ENCODE data around the gene CDCA8. TPM values are rescaled to one million over a fixed set of nuclear protein-coding genes. Genes with fewer than 3 reads are reported as not detected.

CDCA8 gene
- total RNA-seq, 4 donors from 2014 or later = 2.7 to 6.2 (median 4.4) TPM

GRCh38 chr1:37652976-37653375 is 39.3 kb upstream of the CDCA8 start:
- Histone ChIP-seq H3K27me3 (peaks cover 10% of the 10 kb centered on the region), H3K9me3 (no peaks in the 10 kb centered on the region), H3K4me1 (no peaks in the 10 kb centered on the region), H3K27ac (no peak overlapping the region), H3K36me3 (no peaks in the 10 kb centered on the region), H3K4me3 (no peak overlapping the region)
- DNase-seq (ENCODE audit: low spot score in 2 of 2) = no peak
- TF ChIP-seq EP300 (IDR thresholded peaks at IDR 0.05) = no peak
- TF ChIP-seq POLR2AphosphoS5 (IDR thresholded peaks at IDR 0.05) = no peak
- no peak for TF ChIP-seq POLR2A (IDR thresholded peaks at IDR 0.05)
- TF ChIP-seq, protein P1, sequence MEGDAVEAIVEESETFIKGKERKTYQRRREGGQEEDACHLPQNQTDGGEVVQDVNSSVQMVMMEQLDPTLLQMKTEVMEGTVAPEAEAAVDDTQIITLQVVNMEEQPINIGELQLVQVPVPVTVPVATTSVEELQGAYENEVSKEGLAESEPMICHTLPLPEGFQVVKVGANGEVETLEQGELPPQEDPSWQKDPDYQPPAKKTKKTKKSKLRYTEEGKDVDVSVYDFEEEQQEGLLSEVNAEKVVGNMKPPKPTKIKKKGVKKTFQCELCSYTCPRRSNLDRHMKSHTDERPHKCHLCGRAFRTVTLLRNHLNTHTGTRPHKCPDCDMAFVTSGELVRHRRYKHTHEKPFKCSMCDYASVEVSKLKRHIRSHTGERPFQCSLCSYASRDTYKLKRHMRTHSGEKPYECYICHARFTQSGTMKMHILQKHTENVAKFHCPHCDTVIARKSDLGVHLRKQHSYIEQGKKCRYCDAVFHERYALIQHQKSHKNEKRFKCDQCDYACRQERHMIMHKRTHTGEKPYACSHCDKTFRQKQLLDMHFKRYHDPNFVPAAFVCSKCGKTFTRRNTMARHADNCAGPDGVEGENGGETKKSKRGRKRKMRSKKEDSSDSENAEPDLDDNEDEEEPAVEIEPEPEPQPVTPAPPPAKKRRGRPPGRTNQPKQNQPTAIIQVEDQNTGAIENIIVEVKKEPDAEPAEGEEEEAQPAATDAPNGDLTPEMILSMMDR (IDR thresholded peaks at IDR 0.05) = no peak
- 100% methylated on average over 2 of the region's 2 CpGs for WGBS

DNA sequence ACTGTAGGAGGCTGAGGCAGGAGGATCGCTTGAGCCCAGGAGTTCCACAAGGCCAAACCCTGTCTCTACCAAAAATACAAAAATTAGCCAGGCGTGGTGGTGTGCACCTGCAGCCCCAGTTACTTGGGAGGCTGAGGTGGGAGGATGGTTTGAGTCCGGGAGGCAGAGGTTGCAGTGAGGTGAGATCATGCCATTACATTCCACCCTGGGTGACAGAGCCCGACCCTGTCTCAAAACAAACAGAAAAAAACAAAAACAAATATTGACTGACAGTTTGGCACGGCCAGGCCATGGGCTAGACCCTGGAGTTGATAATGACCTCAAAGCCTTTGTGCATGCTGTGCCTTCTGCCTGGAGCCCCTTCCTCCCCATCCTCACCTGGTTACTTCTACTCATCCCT is 38.4 kb upstream of the CDCA8 start:
- H3K4me3 ChIP-seq = no peak overlapping the region
- no peaks in the 10 kb centered on the region for H3K4me1 ChIP-seq
- H3K27me3 ChIP-seq = peaks cover 12% of the 10 kb centered on the region
- 78% methylated on average over 5 of the region's 5 CpGs for WGBS
- DNase-seq (ENCODE audit: low spot score in 2 of 2) = no peak
- H3K9me3 ChIP-seq = no peaks in the 10 kb centered on the region
- no peak overlapping the region for H3K27ac ChIP-seq
- TF ChIP-seq, protein P1 (IDR thresholded peaks at IDR 0.05) = no peak
- TF ChIP-seq POLR2AphosphoS5 (IDR thresholded peaks at IDR 0.05) (no peak), EP300 (IDR thresholded peaks at IDR 0.05) (no peak), POLR2A (IDR thresholded peaks at IDR 0.05) (no peak)
- no peaks in the 10 kb centered on the region for H3K36me3 ChIP-seq

GRCh38 chr1:37655274-37655673 is 37.0 kb upstream of the CDCA8 start:
- Histone ChIP-seq H3K36me3 (no peaks in the 10 kb centered on the region), H3K27ac (no peak overlapping the region), H3K9me3 (no peaks in the 10 kb centered on the region), H3K4me1 (no peaks in the 10 kb centered on the region), H3K27me3 (peaks cover 12% of the 10 kb centered on the region), H3K4me3 (no peak overlapping the region)
- TF ChIP-seq EP300 (IDR thresholded peaks at IDR 0.05) = no peak
- TF ChIP-seq POLR2AphosphoS5 (IDR thresholded peaks at IDR 0.05) = no peak
- TF ChIP-seq, protein P1 (IDR thresholded peaks at IDR 0.05) = no peak
- no peak for TF ChIP-seq POLR2A (IDR thresholded peaks at IDR 0.05)
- no peak for DNase-seq (ENCODE audit: low spot score in 2 of 2)

DNA sequence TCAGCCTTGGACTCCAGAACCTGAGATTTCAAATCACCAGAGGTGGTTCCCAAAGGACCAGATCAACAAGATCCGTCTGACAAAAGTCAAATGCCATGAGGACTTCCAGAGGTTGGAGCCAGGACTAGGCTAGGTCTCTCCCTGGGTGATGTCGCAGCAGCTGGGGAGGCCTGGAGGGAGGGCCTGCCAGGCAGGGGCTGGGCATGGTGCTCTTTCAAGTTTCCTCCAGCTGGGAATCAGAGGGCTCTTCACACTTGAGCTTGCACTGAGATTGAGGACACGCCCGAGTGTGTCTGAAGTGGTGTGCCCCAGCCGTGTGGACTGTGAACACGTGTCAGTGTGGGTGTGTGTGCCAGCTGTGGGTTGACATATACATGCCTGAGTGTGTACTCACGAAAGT is 36.3 kb upstream of the CDCA8 start:
- Histone ChIP-seq H3K36me3 (no peaks in the 10 kb centered on the region), H3K9me3 (no peaks in the 10 kb centered on the region), H3K4me1 (no peaks in the 10 kb centered on the region), H3K27ac (no peak overlapping the region), H3K4me3 (no peak overlapping the region), H3K27me3 (peaks cover 15% of the 10 kb centered on the region)
- no peak for DNase-seq (ENCODE audit: low spot score in 2 of 2)
- 43% methylated on average over 5 of the region's 7 CpGs for WGBS
- TF ChIP-seq EP300 (IDR thresholded peaks at IDR 0.05) (no peak), POLR2AphosphoS5 (IDR thresholded peaks at IDR 0.05) (no peak), POLR2A (IDR thresholded peaks at IDR 0.05) (no peak)
- TF ChIP-seq, protein P1 (IDR thresholded peaks at IDR 0.05) = no peak

DNA sequence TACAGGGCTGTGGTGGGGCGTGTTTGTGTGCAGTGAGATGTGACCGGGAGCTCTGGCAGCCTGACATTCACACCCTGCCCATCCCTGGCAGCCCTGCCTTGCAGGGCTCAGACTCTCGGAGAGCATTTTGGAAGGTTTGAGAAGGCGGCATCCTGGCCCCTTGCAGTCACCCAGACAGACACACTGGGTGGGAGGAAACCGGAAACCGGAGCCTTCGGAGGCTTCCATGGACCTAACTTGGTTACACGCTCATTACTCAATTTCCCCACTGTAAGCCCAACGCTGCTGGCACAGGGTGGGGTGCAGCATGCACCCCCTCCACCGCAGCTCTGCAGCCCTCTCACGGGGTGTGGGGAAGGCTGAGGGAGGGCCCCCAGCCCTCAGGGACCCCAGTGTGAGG is 35.4 kb upstream of the CDCA8 start:
- WGBS = 60% methylated on average over 2 of the region's 11 CpGs
- Histone ChIP-seq H3K27me3 (peaks cover 16% of the 10 kb centered on the region), H3K36me3 (no peaks in the 10 kb centered on the region), H3K4me3 (no peak overlapping the region), H3K4me1 (peaks cover 4% of the 10 kb centered on the region), H3K9me3 (no peaks in the 10 kb centered on the region), H3K27ac (no peak overlapping the region)
- TF ChIP-seq POLR2AphosphoS5 (IDR thresholded peaks at IDR 0.05) = no peak
- TF ChIP-seq EP300 (IDR thresholded peaks at IDR 0.05) = no peak
- no peak for TF ChIP-seq POLR2A (IDR thresholded peaks at IDR 0.05)
- TF ChIP-seq, protein P1 (IDR thresholded peaks at IDR 0.05) = no peak
- DNase-seq (ENCODE audit: low spot score in 2 of 2) = no peak

All from suprapubic skin (tissue), 4 donors.